CD14-positive monocyte (primary cell): ENCODE results near the gene NPPB. TPM values are rescaled to one million over a fixed set of nuclear protein-coding genes. Genes with fewer than 3 reads are reported as not detected.

Experiments
- DNase-seq, 3 donors: peaks; one replicate each; pipeline ENCODE4 v3.0.0-alpha.2; 2011 to 2022
- H2AFZ ChIP-seq: 2 replicates; pipeline ENCODE4 v1.6.0; 2012; ENCODE audit warnings: mild to moderate bottlenecking, low read depth, low read length, inconsistent platforms; ENCODE audit not compliant: insufficient read depth, poor library complexity, severe bottlenecking
- H3K27ac ChIP-seq, 2 donors: 1 replicate in 1 of 2; 2 replicates in 1 of 2; pipeline ENCODE4 v1.5.1; 2012 to 2013; ENCODE audit warnings: low read length in 2 of 2, control low read depth in 1 of 2, inconsistent platforms in 1 of 2, low read depth in 1 of 2, mild to moderate bottlenecking in 1 of 2
- H3K27me3 ChIP-seq, 2 donors: one replicate each; pipeline versions ENCODE4 v1.6.0 to v1.6.1; 2011 to 2013; ENCODE audit warnings: low read length in 2 of 2; ENCODE audit not compliant: control insufficient read depth in 2 of 2, insufficient read depth in 2 of 2
- H3K36me3 ChIP-seq, 2 donors: replicated peaks in 1 of 2; 1 replicate in 1 of 2; 2 replicates in 1 of 2; pipeline versions ENCODE4 v1.5.1 to v1.6.1; 2012 to 2013; ENCODE audit warnings: low read length in 2 of 2, control low read depth in 1 of 2, inconsistent platforms in 1 of 2, mild to moderate bottlenecking in 1 of 2; ENCODE audit not compliant: insufficient read depth in 2 of 2, control insufficient read depth in 1 of 2
- H3K4me1 ChIP-seq, 2 donors: 1 replicate in 1 of 2; 2 replicates in 1 of 2; pipeline versions ENCODE4 v1.5.1 to v1.6.1; 2012 to 2013; ENCODE audit warnings: low read length in 2 of 2, control low read depth in 1 of 2, inconsistent platforms in 1 of 2, mild to moderate bottlenecking in 1 of 2, moderate library complexity in 1 of 2; ENCODE audit not compliant: insufficient read depth in 2 of 2, control insufficient read depth in 1 of 2
- H3K4me2 ChIP-seq: replicated peaks from 2 replicates; pipeline ENCODE3; 2012; ENCODE audit warnings: low read length, moderate library complexity, mild to moderate bottlenecking; ENCODE audit not compliant: poor library complexity, severe bottlenecking; ENCODE audit errors: extremely low read depth
- H3K4me3 ChIP-seq, 3 experiments: fragments of 200-600 bp in 1 of 3; sonication (generic) in 1 of 3; replicated peaks in 1 of 3; 1 replicate in 2 of 3; 2 replicates in 1 of 3; pipeline ENCODE4 v1.5.1; 2011 to 2013; ENCODE audit warnings: low read length in 3 of 3, mild to moderate bottlenecking in 3 of 3, control low read depth in 2 of 3, low read depth in 2 of 3, inconsistent platforms in 1 of 3, moderate library complexity in 1 of 3
- H3K79me2 ChIP-seq: 2 replicates; pipeline ENCODE4 v1.6.0; 2012; ENCODE audit warnings: mild to moderate bottlenecking, control low read depth, inconsistent platforms, low read length, moderate library complexity; ENCODE audit not compliant: insufficient read depth
- H3K9ac ChIP-seq: 2 replicates; pipeline ENCODE4 v1.6.0; 2017; ENCODE audit warnings: low read length, mild to moderate bottlenecking; ENCODE audit not compliant: insufficient read depth, poor library complexity, severe bottlenecking
- H3K9me3 ChIP-seq, 2 donors: replicated peaks in 1 of 2; 1 replicate in 1 of 2; 2 replicates in 1 of 2; pipeline versions ENCODE4 v1.5.1 to v1.6.1; 2012 to 2013; ENCODE audit warnings: low read length in 2 of 2, control low read depth in 1 of 2; ENCODE audit not compliant: control insufficient read depth in 1 of 2, insufficient read depth in 1 of 2
- H4K20me1 ChIP-seq: 2 replicates; pipeline ENCODE4 v1.6.0; 2012; ENCODE audit warnings: mild to moderate bottlenecking, low read length, control low read depth, moderate library complexity; ENCODE audit not compliant: insufficient read depth
- H3K27ac Mint-ChIP-seq, 7 donors: one replicate each; pipeline ENCODE4 v1.8.0; 2020; ENCODE audit warnings: mild to moderate bottlenecking in 7 of 7, mixed read lengths in 7 of 7, moderate library complexity in 6 of 7, inconsistent platforms in 2 of 7
- H3K27me3 Mint-ChIP-seq, 3 donors: one replicate each; pipeline ENCODE4 v1.8.0; 2021 to 2022; ENCODE audit warnings: low read depth in 3 of 3, mild to moderate bottlenecking in 3 of 3, mixed read lengths in 3 of 3, moderate library complexity in 3 of 3, inconsistent platforms in 1 of 3
- H3K36me3 Mint-ChIP-seq, 2 donors: one replicate each; pipeline ENCODE4 v1.8.0; 2020; ENCODE audit warnings: mixed read lengths in 2 of 2, inconsistent platforms in 1 of 2, mild to moderate bottlenecking in 1 of 2
- H3K4me1 Mint-ChIP-seq: one replicate; pipeline ENCODE4 v1.8.0; 2020; ENCODE audit warnings: mild to moderate bottlenecking, mixed read lengths
- H3K4me3 Mint-ChIP-seq, 2 donors: one replicate each; pipeline ENCODE4 v1.8.0; 2020; ENCODE audit warnings: mild to moderate bottlenecking in 2 of 2, mixed read lengths in 2 of 2, moderate library complexity in 1 of 2
- H3K9me3 Mint-ChIP-seq, 7 donors: one replicate each; pipeline ENCODE4 v1.8.0; 2020 to 2022; ENCODE audit warnings: mixed read lengths in 7 of 7, mild to moderate bottlenecking in 6 of 7, moderate library complexity in 6 of 7, inconsistent platforms in 2 of 7
- CTCF ChIP-seq: fragments of 200-600 bp; IDR thresholded peaks from one replicate; pipeline ENCODE4 v1.8.0; 2022; ENCODE audit warnings: antibody characterized with exemption, mild to moderate bottlenecking
- WGBS: methylation state at CpG from one replicate; pipeline ENCODE4 v1.1.5; 2013; ENCODE audit warnings: missing lambda C conversion rate; ENCODE audit not compliant: insufficient coverage; 5-methylcytosine and 5-hydroxymethylcytosine counted together
- intact Hi-C, 2 donors: fragments of 100-400 bp; cut with micrococcal nuclease; formaldehyde crosslinking; loops; one replicate each; pipeline versions ENCODE4 v1.15.0 to v1.15.1; 2023
- polyA plus RNA-seq, 3 donors: library from polyadenylated mRNA; depleted of rRNA in 1 of 3; unstranded in 2 of 3; stranded (reverse) in 1 of 3; fragments of 300-500 nt in 2 of 3; fragments of >200 nt in 1 of 3; fragmentation: Illumina TruSeq in 2 of 3; gene quantifications; 1 replicate in 2 of 3; 2 replicates in 1 of 3; pipeline ENCODE4 v1.2.3, GENCODE V29; 2012 to 2021

Gene NPPB
- polyA plus RNA-seq, 3 donors = not detected

GRCh38 chr1:11851180-11851579 lies 7.6 kb downstream of the NPPB start:
- Histone ChIP-seq H2AFZ (no peak overlapping the region), H3K9ac (no peak overlapping the region), H3K4me1 (peaks cover 12 to 15% of the 10 kb centered on the region in 2 donors), H3K27ac (no peak overlapping the region), H3K79me2 (no peaks in the 10 kb centered on the region), H3K4me3 (no peak overlapping the region), H3K36me3 (peaks cover 10 to 17% of the 10 kb centered on the region in 2 donors), H4K20me1 (no peaks in the 10 kb centered on the region), H3K9me3 (no peaks in the 10 kb centered on the region), H3K27me3 (no peaks in the 10 kb centered on the region), H3K4me2 (no peak overlapping the region)
- 0% methylated on average over 4 of the region's 7 CpGs for WGBS
- intact Hi-C loops = no loop called here
- Mint-ChIP-seq H3K36me3 (peaks cover 19 to 20% of the 10 kb centered on the region in 2 donors), H3K27me3 (peaks cover 3 to 9% (median 6%) of the 10 kb centered on the region in 3 donors), H3K4me3 (peak overlapping the region in 1 of 2 donors; percentile 64), H3K27ac (peak overlapping the region in 3 of 7 donors; percentile 53 to 74 (median 62)), H3K9me3 (no peaks in the 10 kb centered on the region), H3K4me1 (peaks cover 12% of the 10 kb centered on the region)
- TF ChIP-seq CTCF = no peak
- peak; percentile 23 to 49 (median 35) for DNase-seq

GRCh38 chr1:11850156-11850555 lies 8.6 kb downstream of the NPPB start:
- no peaks in the 10 kb centered on the region for H3K79me2 ChIP-seq
- DNase-seq = no peak
- no peak for TF ChIP-seq CTCF
- Mint-ChIP-seq H3K9me3 (no peaks in the 10 kb centered on the region), H3K36me3 (peaks cover 29 to 31% of the 10 kb centered on the region in 2 donors), H3K4me3 (no peak overlapping the region), H3K27me3 (peaks cover 3 to 6% (median 6%) of the 10 kb centered on the region in 3 donors), H3K27ac (no peak overlapping the region), H3K4me1 (peaks cover 12% of the 10 kb centered on the region)
- H3K4me3 ChIP-seq = no peak overlapping the region
- no peaks in the 10 kb centered on the region for H3K27me3 ChIP-seq
- intact Hi-C loops = no loop called here
- no peaks in the 10 kb centered on the region for H3K9me3 ChIP-seq
- peaks cover 3% of the 10 kb centered on the region for H4K20me1 ChIP-seq
- no peak overlapping the region for H2AFZ ChIP-seq
- peaks cover 16 to 27% of the 10 kb centered on the region in 2 donors for H3K36me3 ChIP-seq
- no peak overlapping the region for H3K4me2 ChIP-seq
- peaks cover 12 to 15% of the 10 kb centered on the region in 2 donors for H3K4me1 ChIP-seq
- no peak overlapping the region for H3K9ac ChIP-seq
- no peak overlapping the region for H3K27ac ChIP-seq
- WGBS = 80% methylated on average over 11 of the region's 11 CpGs
